H54 (cell line): ENCODE measurements around the gene DYNC1H1.
A peak's percentile ranks its signal among the peaks of the same experiment; 100 is the strongest.

Source experiments
- DNase-seq: peaks from one replicate; pipeline ENCODE4 v3.0.0; 2011; ENCODE audit warnings: low spot score, mixed read lengths; ENCODE audit not compliant: insufficient read length
- FAIRE-seq: peaks from 3 replicates; lab custom pipeline; 2011; peaks lifted over from hg19 to GRCh38; lab: Jason Lieb, UNC
- POLR2A ChIP-seq: IDR thresholded peaks from 2 replicates; pipeline ENCODE4 v1.6.1; 2011; ENCODE audit warnings: low read depth, mild to moderate bottlenecking, low read length

DYNC1H1 gene

GRCh38 chr14:101953151-101953550 lies 11.2 kb upstream of the DYNC1H1 start:
- DNase-seq (no peak), FAIRE-seq (no peak)
- TF ChIP-seq POLR2A, result no peak

- DNase-seq, result no peak
- FAIRE-seq, result no peak
- TF ChIP-seq POLR2A, result no peak
Measured at GRCh38 chr14:101954501-101954900, 9.9 kb upstream of the DYNC1H1 start.

GRCh38 chr14:101955695-101956161 lies 8.6 kb upstream of the DYNC1H1 start:
- no peak for FAIRE-seq
- TF ChIP-seq POLR2A, result no peak

GRCh38 chr14:101956179-101956885 lies 8.0 kb upstream of the DYNC1H1 start:
- FAIRE-seq (no peak), DNase-seq (no peak)
- TF ChIP-seq POLR2A, result no peak

More at GRCh38 chr14:101955695-101956161, 8.6 kb upstream of the DYNC1H1 start:
- no peak for DNase-seq

GRCh38 chr14:101957406-101958234 lies 6.8 kb upstream of the DYNC1H1 start:
- DNase-seq (no peak), FAIRE-seq (no peak)
- TF ChIP-seq POLR2A, result no peak

GRCh38 chr14:101958418-101959180 lies 5.8 kb upstream of the DYNC1H1 start:
- no peak for TF ChIP-seq POLR2A
- FAIRE-seq, result no peak
- no peak for DNase-seq

GRCh38 chr14:101959277-101959676 lies 5.1 kb upstream of the DYNC1H1 start:
- DNase-seq, result no peak
- TF ChIP-seq POLR2A, result no peak
- no peak for FAIRE-seq

- TF ChIP-seq POLR2A, result no peak
- no peak for FAIRE-seq
- no peak for DNase-seq
Measured at GRCh38 chr14:101960225-101960624, 4.1 kb upstream of the DYNC1H1 start.

GRCh38 chr14:101961011-101961721 lies 3.2 kb upstream of the DYNC1H1 start:
- no peak for TF ChIP-seq POLR2A
- DNase-seq (peak; percentile 63), FAIRE-seq (peak; percentile 79)

GRCh38 chr14:101961746-101962502 lies 2.4 kb upstream of the DYNC1H1 start:
- DNase-seq (no peak), FAIRE-seq (no peak)
- no peak for TF ChIP-seq POLR2A

- FAIRE-seq (peak; percentile 99), DNase-seq (peak; percentile 86)
- TF ChIP-seq POLR2A, result no peak
Measured at GRCh38 chr14:101962503-101962874, 1.9 kb upstream of the DYNC1H1 start.

GRCh38 chr14:101963052-101963451 lies 1.3 kb upstream of the DYNC1H1 start:
- DNase-seq (no peak), FAIRE-seq (no peak)
- no peak for TF ChIP-seq POLR2A

GRCh38 chr14:101963656-101964296 lies 597 bp upstream of the DYNC1H1 start:
- no peak for DNase-seq
- FAIRE-seq, result no peak
- no peak for TF ChIP-seq POLR2A
